Measurements from ENCODE around the gene MYL7. TPM values are rescaled to one million over a fixed set of nuclear protein-coding genes. Genes with fewer than 3 reads are reported as not detected.

The MYL7 gene
- total and polyA plus RNA-seq, 9 of the 15 experiments (the other 6 are each of a cell fraction or from before 2014, with no cell fraction given) = not detected

- no peak for TF ChIP-seq ATF2 (CRISPR knock-in tag; IDR thresholded peaks at IDR 0.05)
- TF ChIP-seq ZNF311 (CRISPR knock-in tag; IDR thresholded peaks at IDR 0.05) = no peak
- no peak for TF ChIP-seq NCOA2 (IDR thresholded peaks at IDR 0.05; ENCODE audit: partially characterized antibody in 2 of 2)
- 0 out of 2 replicates have a peak, but pooled peaks have one; percentile 48 for TF ChIP-seq CREB3 (tag; conservative IDR thresholded peaks at IDR 0.05; ENCODE audit: low read depth)
- no peak for TF ChIP-seq ID3 (CRISPR knock-in tag; IDR thresholded peaks at IDR 0.05)
- peak; percentile 79 for TF ChIP-seq ID3 (tag; IDR thresholded peaks at IDR 0.05)
- TF ChIP-seq ZBTB33 (CRISPR knock-in tag; IDR thresholded peaks at IDR 0.05) = peak; percentile 58; the same call in 1 of the 2 replicates
- no peak for TF ChIP-seq MBD1 (CRISPR knock-in tag; IDR thresholded peaks at IDR 0.05)
- no peak for TF ChIP-seq CSDE1 (IDR thresholded peaks at IDR 0.05)
- no peak for TF ChIP-seq JUN (IDR thresholded peaks at IDR 0.05; ENCODE audit: borderline replicate concordance, low read depth, low read length)
- TF ChIP-seq JUN (CRISPR knock-in tag; IDR thresholded peaks at IDR 0.05; ENCODE audit: borderline replicate concordance) = no peak
- TF ChIP-seq KAT7 (CRISPR knock-in tag; IDR thresholded peaks at IDR 0.05; ENCODE audit: borderline replicate concordance) = no peak
- no peak for TF ChIP-seq TSC22D4 (tag; IDR thresholded peaks at IDR 0.05)
- TF ChIP-seq FUS (optimal IDR thresholded peaks at IDR 0.05; ENCODE audit: low read depth, low read length) = no peak
- TF ChIP-seq ZNF282 (CRISPR knock-in tag; IDR thresholded peaks at IDR 0.05) = no peak
- 0 out of 2 replicates have a peak, but pooled peaks have one; percentile 42 for TF ChIP-seq KLF13 (tag; IDR thresholded peaks at IDR 0.05; ENCODE audit: borderline replicate concordance, low read depth)
- TF ChIP-seq ATF1 (CRISPR knock-in tag; IDR thresholded peaks at IDR 0.05) = no peak
- TF ChIP-seq ATF1 (tag; IDR thresholded peaks at IDR 0.05) = peak; percentile 38
- TF ChIP-seq KDM1A (IDR thresholded peaks at IDR 0.05) = no peak
- TF ChIP-seq ETV6 (IDR thresholded peaks at IDR 0.05; ENCODE audit: borderline replicate concordance in 1 of 2, low read depth in 2 of 2, low read length in 1 of 2) = no peak
- TF ChIP-seq ETV6 (CRISPR knock-in tag; IDR thresholded peaks at IDR 0.05; ENCODE audit: borderline replicate concordance) = peak; percentile 79; the same call in 1 of the 2 replicates
- no peak for TF ChIP-seq LARP7 (IDR thresholded peaks at IDR 0.05)
Measured at GRCh38 chr7:44145969-44146911, 5.1 kb upstream of the MYL7 start (continued).
